Subcutaneous abdominal adipose tissue (tissue), 5 donors: ENCODE data around the gene C1QL4.
"Not testable (repeated sequence)": the region's sequence is repeated elsewhere in the genome, so short reads cannot be mapped to it uniquely, and the experiment has no call there.

Experiments
- H3K27ac ChIP-seq: one replicate; pipeline ENCODE4 v1.7.0; 2013; ENCODE audit warnings: low read depth, mild to moderate bottlenecking, inconsistent platforms, low read length, moderate library complexity
- H3K27me3 ChIP-seq, 5 donors: one replicate each; pipeline ENCODE4 v1.7.0; 2013; ENCODE audit warnings: low read length in 5 of 5, inconsistent platforms in 1 of 5; ENCODE audit not compliant: control insufficient read depth in 5 of 5, insufficient read depth in 4 of 5
- H3K36me3 ChIP-seq, 5 donors: one replicate each; pipeline ENCODE4 v1.7.0; 2013; ENCODE audit warnings: low read length in 5 of 5; ENCODE audit not compliant: control insufficient read depth in 5 of 5, insufficient read depth in 5 of 5
- H3K4me1 ChIP-seq, 5 donors: one replicate each; pipeline ENCODE4 v1.7.0; 2013; ENCODE audit warnings: low read length in 5 of 5, mild to moderate bottlenecking in 3 of 5, moderate library complexity in 1 of 5; ENCODE audit not compliant: control insufficient read depth in 5 of 5, insufficient read depth in 5 of 5
- H3K4me3 ChIP-seq, 5 donors: one replicate each; pipeline ENCODE4 v1.7.0; 2013; ENCODE audit warnings: low read length in 5 of 5, low read depth in 1 of 5
- H3K9ac ChIP-seq, 5 donors: one replicate each; pipeline ENCODE4 v1.7.0; 2013; ENCODE audit warnings: low read length in 5 of 5, mild to moderate bottlenecking in 4 of 5, moderate library complexity in 3 of 5
- H3K9me3 ChIP-seq, 5 donors: one replicate each; pipeline ENCODE4 v1.7.0; 2013; ENCODE audit warnings: low read length in 5 of 5; ENCODE audit not compliant: control insufficient read depth in 5 of 5
- donor health status: healthy.
- donor health status: healthy.
- donor health status: healthy.
- donor health status: healthy.
- donor health status: healthy.

Gene C1QL4

GRCh38 chr12:49333778-49334177 lies 3.2 kb downstream of the C1QL4 start:
- Histone ChIP-seq H3K4me1 (peaks cover 0 to 34% (median 22%) of the 10 kb centered on the region in 5 donors), H3K27me3 (peaks cover 36 to 71% (median 56%) of the 10 kb centered on the region in 5 donors)
- not testable (repeated sequence) for H3K9me3 ChIP-seq, H3K36me3 ChIP-seq, H3K4me3 ChIP-seq, H3K27ac ChIP-seq, H3K9ac ChIP-seq

- Histone ChIP-seq H3K9ac (peak overlapping the region in 1 of 5 donors; percentile 37), H3K27me3 (peaks cover 36 to 63% (median 50%) of the 10 kb centered on the region in 5 donors), H3K27ac (no peak overlapping the region), H3K4me3 (peak overlapping the region in 1 of 5 donors; percentile 31), H3K9me3 (no peaks in the 10 kb centered on the region), H3K4me1 (peaks cover 0 to 34% (median 22%) of the 10 kb centered on the region in 5 donors), H3K36me3 (no peaks in the 10 kb centered on the region)
These were observed 4.1 kb downstream of the C1QL4 start for GRCh38 chr12:49332891-49333371.

- H3K36me3 ChIP-seq = no peaks in the 10 kb centered on the region
- H3K9me3 ChIP-seq = no peaks in the 10 kb centered on the region
- H3K27me3 ChIP-seq = peaks cover 34 to 58% (median 46%) of the 10 kb centered on the region in 5 donors
- H3K4me1 ChIP-seq = peaks cover 0 to 34% (median 21%) of the 10 kb centered on the region in 5 donors
- H3K4me3 ChIP-seq = no peak overlapping the region
- H3K9ac ChIP-seq = no peak overlapping the region
- no peak overlapping the region for H3K27ac ChIP-seq
These were observed 4.5 kb downstream of the C1QL4 start for GRCh38 chr12:49332441-49332861.

GRCh38 chr12:49331380-49332222 lies 5.4 kb downstream of the C1QL4 start:
- Histone ChIP-seq H3K27me3 (peaks cover 29 to 55% (median 39%) of the 10 kb centered on the region in 5 donors), H3K27ac (no peak overlapping the region), H3K9ac (peak overlapping the region in 2 of 5 donors; percentile 5 to 7), H3K9me3 (no peaks in the 10 kb centered on the region), H3K36me3 (no peaks in the 10 kb centered on the region), H3K4me3 (no peak overlapping the region), H3K4me1 (peaks cover 0 to 26% (median 15%) of the 10 kb centered on the region in 5 donors)

- H3K4me3 ChIP-seq = no peak overlapping the region
- no peak overlapping the region for H3K27ac ChIP-seq
- H3K36me3 ChIP-seq = no peaks in the 10 kb centered on the region
- peak overlapping the region in 1 of 5 donors; percentile 5 for H3K9ac ChIP-seq
- H3K9me3 ChIP-seq = no peaks in the 10 kb centered on the region
- H3K27me3 ChIP-seq = peaks cover 21 to 47% (median 31%) of the 10 kb centered on the region in 5 donors
- peaks cover 0 to 18% (median 11%) of the 10 kb centered on the region in 5 donors for H3K4me1 ChIP-seq
These were observed 6.2 kb downstream of the C1QL4 start for GRCh38 chr12:49330631-49331379.

GRCh38 chr12:49330032-49330619 lies 6.9 kb downstream of the C1QL4 start:
- no peak overlapping the region for H3K4me3 ChIP-seq
- H3K36me3 ChIP-seq = no peaks in the 10 kb centered on the region
- H3K9me3 ChIP-seq = no peaks in the 10 kb centered on the region
- no peak overlapping the region for H3K9ac ChIP-seq
- H3K4me1 ChIP-seq = peaks cover 0 to 18% (median 11%) of the 10 kb centered on the region in 5 donors
- H3K27me3 ChIP-seq = peaks cover 15 to 40% (median 24%) of the 10 kb centered on the region in 5 donors
- no peak overlapping the region for H3K27ac ChIP-seq

GRCh38 chr12:49328816-49329215 lies 8.2 kb downstream of the C1QL4 start:
- Histone ChIP-seq H3K9ac (no peak overlapping the region), H3K4me3 (no peak overlapping the region), H3K9me3 (no peaks in the 10 kb centered on the region), H3K27ac (no peak overlapping the region), H3K27me3 (peaks cover 4 to 29% (median 14%) of the 10 kb centered on the region in 5 donors), H3K4me1 (peaks cover 0 to 18% (median 11%) of the 10 kb centered on the region in 5 donors), H3K36me3 (no peaks in the 10 kb centered on the region)

- no peak overlapping the region for H3K27ac ChIP-seq
- H3K27me3 ChIP-seq = peaks cover 4 to 26% (median 9%) of the 10 kb centered on the region in 5 donors
- no peak overlapping the region for H3K4me3 ChIP-seq
- no peaks in the 10 kb centered on the region for H3K36me3 ChIP-seq
- peaks cover 0 to 21% (median 15%) of the 10 kb centered on the region in 5 donors for H3K4me1 ChIP-seq
- no peak overlapping the region for H3K9ac ChIP-seq
- no peaks in the 10 kb centered on the region for H3K9me3 ChIP-seq
These were observed 9.1 kb downstream of the C1QL4 start for GRCh38 chr12:49327887-49328286.

GRCh38 chr12:49327368-49327767 lies 9.6 kb downstream of the C1QL4 start:
- Histone ChIP-seq H3K27me3 (peaks cover under 1 to 22% (median 5%) of the 10 kb centered on the region in 5 donors), H3K9ac (no peak overlapping the region), H3K9me3 (no peaks in the 10 kb centered on the region), H3K4me1 (peaks cover 0 to 22% (median 16%) of the 10 kb centered on the region in 5 donors), H3K27ac (no peak overlapping the region), H3K4me3 (no peak overlapping the region), H3K36me3 (no peaks in the 10 kb centered on the region)
